Liver (tissue), 9 donors: ENCODE results near the gene MS4A4E. TPM values are rescaled to one million over a fixed set of nuclear protein-coding genes. Genes with fewer than 3 reads are reported as not detected.

ENCODE experiments used
- DNase-seq: peaks from one replicate; pipeline ENCODE4 v3.0.0-alpha.2; 2017; ENCODE audit warnings: low spot score
- H3K27ac ChIP-seq, 2 donors: one replicate each; pipeline ENCODE4 v1.7.0; 2013; ENCODE audit warnings: inconsistent platforms in 2 of 2, low read length in 2 of 2, control low read depth in 1 of 2, low read depth in 1 of 2, mild to moderate bottlenecking in 1 of 2
- H3K27me3 ChIP-seq, 4 donors: one replicate each; pipeline versions ENCODE4 v1.6.1 to v1.7.0; 2013; ENCODE audit warnings: low read length in 3 of 4, inconsistent platforms in 1 of 4, mild to moderate bottlenecking in 1 of 4, moderate library complexity in 1 of 4; ENCODE audit not compliant: control insufficient read depth in 4 of 4, insufficient read depth in 4 of 4
- H3K36me3 ChIP-seq, 4 donors: one replicate each; pipeline versions ENCODE4 v1.6.1 to v1.7.0; 2013; ENCODE audit warnings: low read length in 3 of 4, mild to moderate bottlenecking in 3 of 4, low read depth in 1 of 4, moderate library complexity in 1 of 4; ENCODE audit not compliant: control insufficient read depth in 4 of 4, insufficient read depth in 3 of 4
- H3K4me1 ChIP-seq, 4 donors: one replicate each; pipeline versions ENCODE4 v1.6.1 to v1.7.0; 2013; ENCODE audit warnings: low read length in 3 of 4, mild to moderate bottlenecking in 3 of 4, moderate library complexity in 1 of 4; ENCODE audit not compliant: control insufficient read depth in 4 of 4, insufficient read depth in 4 of 4
- H3K4me3 ChIP-seq, 3 donors: one replicate each; pipeline versions ENCODE4 v1.6.1 to v1.7.0; 2013; ENCODE audit warnings: low read length in 3 of 3, control low read depth in 1 of 3, low read depth in 1 of 3, mild to moderate bottlenecking in 1 of 3
- H3K9ac ChIP-seq, 2 donors: one replicate each; pipeline ENCODE4 v1.7.0; 2013; ENCODE audit warnings: low read length in 2 of 2, mild to moderate bottlenecking in 2 of 2, moderate library complexity in 2 of 2, control low read depth in 1 of 2, low read depth in 1 of 2
- H3K9me3 ChIP-seq, 4 donors: one replicate each; pipeline versions ENCODE4 v1.6.1 to v1.7.0; 2013; ENCODE audit warnings: low read length in 3 of 4; ENCODE audit not compliant: control insufficient read depth in 4 of 4
- EGR1 ChIP-seq, 2 donors: IDR thresholded peaks; 2 replicates each; pipeline ENCODE4 v1.6.1; 2016 to 2018; ENCODE audit warnings: antibody characterized with exemption in 2 of 2, low read depth in 2 of 2
- FOXA1 ChIP-seq: IDR thresholded peaks from 2 replicates; pipeline ENCODE4 v1.6.1; 2016; ENCODE audit warnings: antibody characterized with exemption
- FOXA2 ChIP-seq: IDR thresholded peaks from 2 replicates; pipeline ENCODE4 v1.6.1; 2016; ENCODE audit warnings: antibody characterized with exemption
- GABPA ChIP-seq, 2 donors: IDR thresholded peaks in 1 of 2; conservative IDR thresholded peaks in 1 of 2; 2 replicates each; pipeline ENCODE4 v1.6.1; 2016; ENCODE audit warnings: antibody characterized with exemption in 2 of 2, mild to moderate bottlenecking in 1 of 2, moderate library complexity in 1 of 2
- HNF4A ChIP-seq, 2 donors: conservative IDR thresholded peaks; 2 replicates each; pipeline ENCODE4 v1.6.1; 2016; ENCODE audit warnings: antibody characterized with exemption in 2 of 2, mild to moderate bottlenecking in 2 of 2
- HNF4G ChIP-seq: IDR thresholded peaks from 2 replicates; pipeline ENCODE4 v1.6.1; 2016; ENCODE audit warnings: antibody characterized with exemption
- JUND ChIP-seq, 2 donors: IDR thresholded peaks; 2 replicates each; pipeline ENCODE4 v1.6.1; 2016; ENCODE audit warnings: antibody characterized with exemption in 2 of 2
- NR2F2 ChIP-seq: IDR thresholded peaks from 2 replicates; pipeline ENCODE4 v1.6.1; 2016; ENCODE audit warnings: antibody characterized with exemption
- RAD21 ChIP-seq, 2 donors: IDR thresholded peaks; 2 replicates each; pipeline ENCODE4 v1.6.1; 2016; ENCODE audit warnings: antibody characterized with exemption in 2 of 2, mild to moderate bottlenecking in 2 of 2
- RXRA ChIP-seq, 2 donors: IDR thresholded peaks; 2 replicates each; pipeline ENCODE4 v1.6.1; 2017 to 2018; ENCODE audit warnings: antibody characterized with exemption in 2 of 2, mild to moderate bottlenecking in 1 of 2
- SP1 ChIP-seq: IDR thresholded peaks from 2 replicates; pipeline ENCODE4 v1.6.1; 2018; ENCODE audit warnings: antibody characterized with exemption, mild to moderate bottlenecking
- TAF1 ChIP-seq: conservative IDR thresholded peaks from 2 replicates; pipeline ENCODE4 v1.6.1; 2016; ENCODE audit warnings: antibody characterized with exemption, mild to moderate bottlenecking
- YY1 ChIP-seq: IDR thresholded peaks from 2 replicates; pipeline ENCODE4 v1.6.1; 2016; ENCODE audit warnings: antibody characterized with exemption, mild to moderate bottlenecking
- WGBS: extraction: QIAGEN DNeasy Blood & Tissue Kit; methylation state at CpG from one replicate; pipeline ENCODE4 v1.1.7; 2013; 5-methylcytosine and 5-hydroxymethylcytosine counted together
- polyA plus RNA-seq, 2 donors: library from polyadenylated mRNA; stranded (reverse) in 1 of 2; unstranded in 1 of 2; fragments of 200-250 nt in 1 of 2; fragments of >200 nt in 1 of 2; fragmentation: Nextera tagmentation in 1 of 2; extraction: Ambion mirVana in 1 of 2; gene quantifications; one replicate each; pipeline versions ENCODE4 v1.2.1 to v1.2.3, GENCODE V29; 2013 to 2015
- total RNA-seq, 2 donors: library from RNA; depleted of rRNA; stranded (reverse); fragments of >200 nt; gene quantifications; one replicate each; pipeline ENCODE4 v1.2.3, GENCODE V29; 2014
- TF ChIP-seq, protein P1 (sequence below): IDR thresholded peaks from 2 replicates; pipeline ENCODE4 v1.6.1; 2016; ENCODE audit warnings: antibody characterized with exemption, mild to moderate bottlenecking
- TF ChIP-seq, protein P2 (sequence below): IDR thresholded peaks from 2 replicates; pipeline ENCODE4 v1.6.1; 2016; ENCODE audit warnings: antibody characterized with exemption
- TF ChIP-seq, protein P3 (sequence below): IDR thresholded peaks from 2 replicates; pipeline ENCODE4 v1.6.1; 2016; ENCODE audit warnings: antibody characterized with exemption
- donor health status: healthy.
- donor health status: healthy.
- donor health status: healthy.
- donor health status: healthy.
- donor health status: healthy.

Gene MS4A4E
- total and polyA plus RNA-seq, 4 donors, result 0.23 to 2.1 (median 0.78) TPM

DNA sequence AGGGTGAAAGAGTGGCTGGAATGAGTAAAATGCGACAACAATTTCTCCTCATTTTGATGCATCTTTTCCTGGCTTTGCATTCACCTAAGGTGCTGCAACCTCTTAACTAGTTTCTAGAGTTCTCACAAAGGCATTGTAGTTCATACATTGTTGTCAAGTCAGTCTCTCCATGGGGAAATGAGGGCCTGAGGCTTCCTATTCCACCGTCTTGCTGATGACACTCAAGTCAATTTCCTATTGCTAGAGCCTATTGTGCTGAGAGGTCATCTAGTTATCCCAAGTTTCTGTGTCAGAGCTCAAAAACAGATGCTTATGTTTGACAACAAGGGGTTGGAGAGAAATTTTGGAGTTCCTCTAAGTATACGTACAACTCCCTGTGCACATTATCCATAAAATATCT is 48.4 kb downstream of the MS4A4E start:
- Histone ChIP-seq H3K4me3 (no peak overlapping the region), H3K27ac (peak overlapping the region in 1 of 2 donors; percentile 30), H3K27me3 (peaks cover 0 to 3% (median 0%) of the 10 kb centered on the region in 4 donors), H3K9me3 (no peaks in the 10 kb centered on the region), H3K36me3 (no peaks in the 10 kb centered on the region), H3K9ac (no peak overlapping the region), H3K4me1 (no peaks in the 10 kb centered on the region)
- TF ChIP-seq FOXA2, result no peak
- TF ChIP-seq HNF4A (conservative IDR thresholded peaks at IDR 0.05), result no peak
- TF ChIP-seq TAF1, result no peak
- no peak for TF ChIP-seq GABPA (IDR thresholded peaks at IDR 0.05 in 1 of 2, conservative IDR thresholded peaks at IDR 0.05 in 1 of 2)
- TF ChIP-seq, protein P1, sequence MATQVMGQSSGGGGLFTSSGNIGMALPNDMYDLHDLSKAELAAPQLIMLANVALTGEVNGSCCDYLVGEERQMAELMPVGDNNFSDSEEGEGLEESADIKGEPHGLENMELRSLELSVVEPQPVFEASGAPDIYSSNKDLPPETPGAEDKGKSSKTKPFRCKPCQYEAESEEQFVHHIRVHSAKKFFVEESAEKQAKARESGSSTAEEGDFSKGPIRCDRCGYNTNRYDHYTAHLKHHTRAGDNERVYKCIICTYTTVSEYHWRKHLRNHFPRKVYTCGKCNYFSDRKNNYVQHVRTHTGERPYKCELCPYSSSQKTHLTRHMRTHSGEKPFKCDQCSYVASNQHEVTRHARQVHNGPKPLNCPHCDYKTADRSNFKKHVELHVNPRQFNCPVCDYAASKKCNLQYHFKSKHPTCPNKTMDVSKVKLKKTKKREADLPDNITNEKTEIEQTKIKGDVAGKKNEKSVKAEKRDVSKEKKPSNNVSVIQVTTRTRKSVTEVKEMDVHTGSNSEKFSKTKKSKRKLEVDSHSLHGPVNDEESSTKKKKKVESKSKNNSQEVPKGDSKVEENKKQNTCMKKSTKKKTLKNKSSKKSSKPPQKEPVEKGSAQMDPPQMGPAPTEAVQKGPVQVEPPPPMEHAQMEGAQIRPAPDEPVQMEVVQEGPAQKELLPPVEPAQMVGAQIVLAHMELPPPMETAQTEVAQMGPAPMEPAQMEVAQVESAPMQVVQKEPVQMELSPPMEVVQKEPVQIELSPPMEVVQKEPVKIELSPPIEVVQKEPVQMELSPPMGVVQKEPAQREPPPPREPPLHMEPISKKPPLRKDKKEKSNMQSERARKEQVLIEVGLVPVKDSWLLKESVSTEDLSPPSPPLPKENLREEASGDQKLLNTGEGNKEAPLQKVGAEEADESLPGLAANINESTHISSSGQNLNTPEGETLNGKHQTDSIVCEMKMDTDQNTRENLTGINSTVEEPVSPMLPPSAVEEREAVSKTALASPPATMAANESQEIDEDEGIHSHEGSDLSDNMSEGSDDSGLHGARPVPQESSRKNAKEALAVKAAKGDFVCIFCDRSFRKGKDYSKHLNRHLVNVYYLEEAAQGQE, result no peak
- TF ChIP-seq, protein P2, sequence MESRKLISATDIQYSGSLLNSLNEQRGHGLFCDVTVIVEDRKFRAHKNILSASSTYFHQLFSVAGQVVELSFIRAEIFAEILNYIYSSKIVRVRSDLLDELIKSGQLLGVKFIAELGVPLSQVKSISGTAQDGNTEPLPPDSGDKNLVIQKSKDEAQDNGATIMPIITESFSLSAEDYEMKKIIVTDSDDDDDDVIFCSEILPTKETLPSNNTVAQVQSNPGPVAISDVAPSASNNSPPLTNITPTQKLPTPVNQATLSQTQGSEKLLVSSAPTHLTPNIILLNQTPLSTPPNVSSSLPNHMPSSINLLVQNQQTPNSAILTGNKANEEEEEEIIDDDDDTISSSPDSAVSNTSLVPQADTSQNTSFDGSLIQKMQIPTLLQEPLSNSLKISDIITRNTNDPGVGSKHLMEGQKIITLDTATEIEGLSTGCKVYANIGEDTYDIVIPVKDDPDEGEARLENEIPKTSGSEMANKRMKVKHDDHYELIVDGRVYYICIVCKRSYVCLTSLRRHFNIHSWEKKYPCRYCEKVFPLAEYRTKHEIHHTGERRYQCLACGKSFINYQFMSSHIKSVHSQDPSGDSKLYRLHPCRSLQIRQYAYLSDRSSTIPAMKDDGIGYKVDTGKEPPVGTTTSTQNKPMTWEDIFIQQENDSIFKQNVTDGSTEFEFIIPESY, result no peak
- no peak for TF ChIP-seq NR2F2
- TF ChIP-seq FOXA1, result no peak
- no peak for TF ChIP-seq RXRA (IDR thresholded peaks at IDR 0.05)
- no peak for TF ChIP-seq SP1
- TF ChIP-seq RAD21 (IDR thresholded peaks at IDR 0.05), result no peak
- TF ChIP-seq EGR1 (IDR thresholded peaks at IDR 0.05; ENCODE audit: low read depth in 2 of 2), result no peak
- no peak for TF ChIP-seq HNF4G
- no peak for TF ChIP-seq JUND (IDR thresholded peaks at IDR 0.05)
- TF ChIP-seq YY1, result no peak
- DNase-seq, result no peak
- 62% methylated on average over 3 of the region's 3 CpGs for WGBS

DNA sequence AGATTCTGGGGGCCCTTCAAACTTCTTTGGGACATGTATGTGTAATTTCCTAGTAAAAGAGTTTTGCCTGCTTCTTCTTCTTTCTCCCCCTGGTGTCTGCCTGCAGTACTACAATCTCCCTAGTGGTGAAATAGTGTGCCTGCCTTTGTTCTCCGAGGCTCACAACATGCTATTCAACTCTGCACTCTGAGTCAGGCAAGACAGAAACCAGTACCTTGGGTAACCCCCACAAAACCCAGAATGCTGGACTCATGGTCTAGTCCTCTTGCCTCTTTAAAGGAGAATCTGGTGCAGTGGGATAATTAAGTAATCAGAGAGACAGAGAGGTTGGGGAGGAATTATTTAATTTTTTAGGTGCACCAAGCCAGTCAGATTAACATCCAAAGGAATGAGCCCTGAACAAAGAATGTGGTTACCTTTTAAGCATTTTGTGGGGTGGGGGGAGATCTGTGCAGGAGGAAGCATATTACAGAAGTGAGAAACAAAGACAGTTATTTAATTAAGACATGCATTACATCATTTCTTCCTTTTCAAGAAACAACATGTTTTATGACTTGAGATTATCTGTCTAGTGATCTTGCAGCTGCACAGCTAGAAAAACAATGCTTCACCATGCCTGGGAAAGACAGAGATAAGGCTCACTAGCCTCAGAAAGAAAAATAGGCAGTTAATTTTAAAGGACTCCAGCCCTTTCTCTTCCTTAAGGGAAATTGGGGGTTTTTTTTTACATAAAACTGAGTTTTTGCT is 49.1 kb downstream of the MS4A4E start:
- no peak overlapping the region for H3K9ac ChIP-seq
- 9% methylated on average over 1 of the region's 1 CpG for WGBS
- DNase-seq, result peak; percentile 48
- H3K27ac ChIP-seq, result no peak overlapping the region
- no peak overlapping the region for H3K4me3 ChIP-seq
- H3K27me3 ChIP-seq, result peaks cover 0 to 3% (median 0%) of the 10 kb centered on the region in 4 donors
- H3K4me1 ChIP-seq, result no peaks in the 10 kb centered on the region
- H3K9me3 ChIP-seq, result no peaks in the 10 kb centered on the region
- H3K36me3 ChIP-seq, result no peaks in the 10 kb centered on the region
- TF ChIP-seq YY1, result no peak
- no peak for TF ChIP-seq FOXA2
- no peak for TF ChIP-seq SP1
- no peak for TF ChIP-seq GABPA (IDR thresholded peaks at IDR 0.05 in 1 of 2, conservative IDR thresholded peaks at IDR 0.05 in 1 of 2)
- TF ChIP-seq RAD21 (IDR thresholded peaks at IDR 0.05), result peak; percentile 71 to 77
- TF ChIP-seq, protein P1, result no peak
- TF ChIP-seq TAF1, result no peak
- TF ChIP-seq RXRA (IDR thresholded peaks at IDR 0.05), result no peak
- no peak for TF ChIP-seq HNF4A (conservative IDR thresholded peaks at IDR 0.05)
- TF ChIP-seq, protein P3, sequence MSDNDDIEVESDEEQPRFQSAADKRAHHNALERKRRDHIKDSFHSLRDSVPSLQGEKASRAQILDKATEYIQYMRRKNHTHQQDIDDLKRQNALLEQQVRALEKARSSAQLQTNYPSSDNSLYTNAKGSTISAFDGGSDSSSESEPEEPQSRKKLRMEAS, result no peak
- TF ChIP-seq NR2F2, result no peak
- no peak for TF ChIP-seq JUND (IDR thresholded peaks at IDR 0.05)
- TF ChIP-seq, protein P2, result no peak
- no peak for TF ChIP-seq EGR1 (IDR thresholded peaks at IDR 0.05; ENCODE audit: low read depth in 2 of 2)
- TF ChIP-seq HNF4G, result no peak
